PFSK-1 (cell line): ENCODE results near the gene PSAP.

Experiments used
- FOXP2 ChIP-seq: optimal IDR thresholded peaks from 2 replicates; pipeline ENCODE3; 2011; ENCODE audit warnings: borderline replicate concordance, control low read depth, inconsistent platforms; ENCODE audit not compliant: insufficient read depth; ENCODE audit errors: extremely low read length, extremely low read depth
- POLR2AphosphoS5 ChIP-seq: IDR thresholded peaks from 2 replicates; pipeline ENCODE4 v1.6.1; 2012; ENCODE audit warnings: low read depth, mild to moderate bottlenecking, control low read depth, low read length, moderate library complexity
- REST ChIP-seq, 2 experiments: IDR thresholded peaks; 2 replicates each; pipeline versions ENCODE4 v1.6.1 to v1.8.0; 2011 to 2012; ENCODE audit warnings: low read depth in 2 of 2, low read length in 2 of 2, control low read depth in 1 of 2, inconsistent platforms in 1 of 2, mild to moderate bottlenecking in 1 of 2, moderate library complexity in 1 of 2; ENCODE audit not compliant: insufficient read depth in 1 of 2
- SIN3A ChIP-seq: IDR thresholded peaks from 2 replicates; pipeline ENCODE4 v1.6.1; 2012; ENCODE audit warnings: mild to moderate bottlenecking, low read length, moderate library complexity, borderline replicate concordance; ENCODE audit not compliant: insufficient read depth
- TAF1 ChIP-seq: IDR thresholded peaks from 2 replicates; pipeline ENCODE4 v1.6.1; 2012; ENCODE audit warnings: low read length, control low read depth, borderline replicate concordance; ENCODE audit not compliant: insufficient read depth

Gene PSAP

GRCh38 chr10:71821909-71822763 lies 28.9 kb downstream of the PSAP start:
- TF ChIP-seq REST (IDR thresholded peaks at IDR 0.05; ENCODE audit: insufficient read depth in 1 of 2, low read depth in 2 of 2, low read length in 2 of 2) (no peak), FOXP2 (no peak), TAF1 (no peak), SIN3A (no peak), POLR2AphosphoS5 (no peak)

GRCh38 chr10:71820966-71821365 lies 30.1 kb downstream of the PSAP start:
- TF ChIP-seq REST (IDR thresholded peaks at IDR 0.05; ENCODE audit: insufficient read depth in 1 of 2, low read depth in 2 of 2, low read length in 2 of 2) (no peak), FOXP2 (no peak), TAF1 (no peak), SIN3A (no peak), POLR2AphosphoS5 (no peak)

- TF ChIP-seq POLR2AphosphoS5 (no peak), REST (IDR thresholded peaks at IDR 0.05; ENCODE audit: insufficient read depth in 1 of 2, low read depth in 2 of 2, low read length in 2 of 2) (no peak), TAF1 (no peak), FOXP2 (no peak), SIN3A (no peak)
These were observed 31.1 kb downstream of the PSAP start for GRCh38 chr10:71819985-71820384.

- no peak for TF ChIP-seq REST (IDR thresholded peaks at IDR 0.05; ENCODE audit: insufficient read depth in 1 of 2, low read depth in 2 of 2, low read length in 2 of 2)
- TF ChIP-seq POLR2AphosphoS5 = no peak
- TF ChIP-seq TAF1 = no peak
- no peak for TF ChIP-seq FOXP2
- TF ChIP-seq SIN3A = no peak
These were observed 31.6 kb downstream of the PSAP start for GRCh38 chr10:71819441-71819861.
